BE2C (cell line): ENCODE measurements around the gene ZNF148.

Experiments used
- DNase-seq: peaks from one replicate; pipeline ENCODE4 v3.0.0-alpha.2; 2020
- H3K27me3 ChIP-seq: fragments of 250-450 bp; sonication (Bioruptor Pico); 2 replicates; pipeline ENCODE4 v1.5.1; 2020; ENCODE audit warnings: mild to moderate bottlenecking
- H3K36me3 ChIP-seq: fragments of 250-450 bp; sonication (Bioruptor Pico); 2 replicates; pipeline ENCODE4 v1.5.1; 2020; ENCODE audit warnings: mild to moderate bottlenecking
- H3K4me1 ChIP-seq: fragments of 250-450 bp; sonication (Bioruptor Pico); 2 replicates; pipeline ENCODE4 v1.5.1; 2020
- H3K4me3 ChIP-seq: 2 replicates; pipeline ENCODE4 v1.5.1; 2011; ENCODE audit warnings: low read depth, low read length
- H3K9me3 ChIP-seq: fragments of 250-450 bp; sonication (Bioruptor Pico); 2 replicates; pipeline ENCODE4 v1.5.1; 2020
- TF ChIP-seq, protein P1 (sequence below): IDR thresholded peaks from 2 replicates; pipeline ENCODE4 v1.5.1; 2012; ENCODE audit warnings: mild to moderate bottlenecking, low read depth, low read length

The ZNF148 gene

DNA sequence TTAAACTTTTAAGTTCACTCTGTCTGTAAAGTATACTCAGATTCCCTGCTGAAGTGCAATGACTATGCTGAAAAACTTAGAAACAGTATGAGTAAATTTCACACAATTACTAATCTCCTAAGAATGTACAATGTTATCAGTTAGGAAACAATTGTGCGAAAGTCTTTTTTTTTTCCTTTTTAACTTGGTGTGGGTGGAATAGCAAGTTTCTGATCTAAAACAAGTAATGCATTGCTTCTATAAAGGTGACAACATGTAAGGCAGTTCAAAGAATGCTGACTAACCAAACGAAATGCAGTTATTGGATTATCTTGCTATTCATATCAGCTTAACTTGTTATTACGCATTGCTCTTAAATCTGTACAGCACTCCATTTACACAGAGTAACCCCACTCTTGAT, 143.2 kb downstream of the ZNF148 start:
- H3K9me3 ChIP-seq, result no peaks in the 10 kb centered on the region
- H3K4me1 ChIP-seq, result no peaks in the 10 kb centered on the region
- TF ChIP-seq, protein P1, sequence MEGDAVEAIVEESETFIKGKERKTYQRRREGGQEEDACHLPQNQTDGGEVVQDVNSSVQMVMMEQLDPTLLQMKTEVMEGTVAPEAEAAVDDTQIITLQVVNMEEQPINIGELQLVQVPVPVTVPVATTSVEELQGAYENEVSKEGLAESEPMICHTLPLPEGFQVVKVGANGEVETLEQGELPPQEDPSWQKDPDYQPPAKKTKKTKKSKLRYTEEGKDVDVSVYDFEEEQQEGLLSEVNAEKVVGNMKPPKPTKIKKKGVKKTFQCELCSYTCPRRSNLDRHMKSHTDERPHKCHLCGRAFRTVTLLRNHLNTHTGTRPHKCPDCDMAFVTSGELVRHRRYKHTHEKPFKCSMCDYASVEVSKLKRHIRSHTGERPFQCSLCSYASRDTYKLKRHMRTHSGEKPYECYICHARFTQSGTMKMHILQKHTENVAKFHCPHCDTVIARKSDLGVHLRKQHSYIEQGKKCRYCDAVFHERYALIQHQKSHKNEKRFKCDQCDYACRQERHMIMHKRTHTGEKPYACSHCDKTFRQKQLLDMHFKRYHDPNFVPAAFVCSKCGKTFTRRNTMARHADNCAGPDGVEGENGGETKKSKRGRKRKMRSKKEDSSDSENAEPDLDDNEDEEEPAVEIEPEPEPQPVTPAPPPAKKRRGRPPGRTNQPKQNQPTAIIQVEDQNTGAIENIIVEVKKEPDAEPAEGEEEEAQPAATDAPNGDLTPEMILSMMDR, result no peak
- no peaks in the 10 kb centered on the region for H3K27me3 ChIP-seq
- DNase-seq, result no peak
- H3K36me3 ChIP-seq, result peaks cover 14% of the 10 kb centered on the region
- no peak overlapping the region for H3K4me3 ChIP-seq

DNA sequence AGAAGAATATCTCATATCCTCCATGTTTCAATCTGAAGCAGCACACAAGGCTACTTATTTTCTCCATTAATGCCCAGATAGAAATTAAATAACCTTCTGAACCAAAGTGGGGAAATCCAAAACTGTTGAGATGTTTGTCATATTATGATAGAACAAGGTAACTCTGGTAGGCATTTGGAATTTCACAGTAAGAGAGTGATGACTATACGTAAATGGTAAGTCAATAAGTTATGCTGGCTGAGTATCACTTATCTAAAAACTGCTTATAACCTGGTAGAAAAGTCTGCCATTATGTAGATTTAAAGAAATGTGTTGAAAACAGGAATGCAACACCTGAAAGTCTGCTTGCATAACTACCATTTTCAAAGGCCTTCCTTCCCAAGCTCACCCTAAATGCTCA, 145.4 kb downstream of the ZNF148 start:
- TF ChIP-seq, protein P1, result no peak
- Histone ChIP-seq H3K36me3 (peaks cover 14% of the 10 kb centered on the region), H3K27me3 (no peaks in the 10 kb centered on the region), H3K9me3 (no peaks in the 10 kb centered on the region), H3K4me3 (no peak overlapping the region), H3K4me1 (no peaks in the 10 kb centered on the region)
- no peak for DNase-seq

DNA sequence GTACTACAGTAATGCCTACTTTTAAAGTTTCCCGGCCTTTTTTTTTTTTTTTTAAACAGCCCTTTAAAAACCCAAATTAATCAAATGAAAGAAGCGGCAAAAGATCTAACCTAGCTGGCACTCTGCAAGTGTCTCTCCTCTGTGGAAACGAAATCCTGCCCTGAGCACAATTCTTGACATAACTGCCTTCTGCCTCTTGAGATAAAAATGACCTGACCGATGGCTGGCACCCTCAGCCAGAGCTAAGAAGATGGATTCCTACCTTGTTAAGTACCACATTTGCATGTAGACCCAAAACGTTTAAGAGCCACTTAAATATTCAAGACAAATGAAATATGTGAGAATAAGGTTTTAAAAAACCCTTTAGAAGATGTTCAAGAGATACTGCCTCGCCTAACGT, 146.0 kb downstream of the ZNF148 start:
- TF ChIP-seq, protein P1, result no peak
- no peak overlapping the region for H3K4me3 ChIP-seq
- H3K27me3 ChIP-seq, result no peaks in the 10 kb centered on the region
- H3K36me3 ChIP-seq, result peaks cover 14% of the 10 kb centered on the region
- DNase-seq, result no peak
- H3K4me1 ChIP-seq, result no peaks in the 10 kb centered on the region
- no peaks in the 10 kb centered on the region for H3K9me3 ChIP-seq

DNA sequence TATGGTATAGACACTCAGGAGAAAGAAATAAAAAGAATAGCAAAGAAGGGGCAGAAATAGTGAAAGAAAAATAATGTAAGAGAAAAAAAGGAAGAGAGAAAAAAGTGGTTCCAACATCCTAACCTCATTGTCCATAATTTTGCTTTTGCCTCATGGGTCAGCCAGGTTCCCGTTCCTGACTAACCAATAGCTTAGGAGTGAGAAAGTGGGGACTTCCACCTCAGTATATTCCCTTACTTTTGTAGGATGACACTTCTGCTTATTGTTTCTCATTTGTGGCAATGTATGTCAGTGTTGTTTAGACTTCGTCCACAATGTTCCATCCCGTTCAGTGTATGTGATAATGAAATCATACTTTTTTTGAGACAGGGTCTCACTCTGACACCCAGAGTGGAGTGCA, 153.3 kb downstream of the ZNF148 start:
- DNase-seq, result no peak
- TF ChIP-seq, protein P1, result no peak
- Histone ChIP-seq H3K36me3 (no peaks in the 10 kb centered on the region), H3K27me3 (no peaks in the 10 kb centered on the region), H3K9me3 (no peaks in the 10 kb centered on the region), H3K4me1 (no peaks in the 10 kb centered on the region), H3K4me3 (no peak overlapping the region)

DNA sequence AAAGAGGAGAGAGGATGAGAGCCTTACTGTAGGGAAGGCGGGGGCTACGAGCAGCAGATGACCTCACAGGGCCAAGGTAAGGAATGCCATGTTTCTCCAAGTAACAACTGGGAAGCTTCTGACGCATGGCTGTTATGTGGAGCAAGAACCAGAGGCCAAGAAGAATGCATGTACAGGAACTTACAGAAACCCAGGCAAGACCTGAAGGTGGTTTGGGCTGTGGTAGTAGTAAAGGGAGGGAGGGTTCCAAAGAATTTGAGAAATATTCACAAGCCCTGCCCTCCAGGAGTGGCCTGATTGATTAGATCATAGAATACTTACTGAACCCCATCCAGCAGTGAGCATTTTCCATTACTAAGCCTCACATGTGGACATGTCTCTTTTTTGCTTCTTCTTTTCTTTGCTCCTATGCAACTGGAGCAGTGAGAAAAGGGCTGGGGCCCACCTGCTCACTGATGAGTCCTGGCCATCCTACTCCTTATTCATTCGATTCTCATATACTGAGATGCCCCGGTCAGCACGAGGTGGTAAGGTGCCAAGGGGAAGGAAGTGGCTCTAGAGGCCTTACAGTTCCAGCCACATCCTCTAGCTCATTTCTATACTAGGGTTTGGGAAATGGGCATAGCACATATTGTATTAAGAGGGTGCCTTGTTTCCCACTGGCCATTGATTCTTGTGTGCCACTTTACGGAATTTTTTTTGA, 154.2 kb downstream of the ZNF148 start:
- DNase-seq, result no peak
- H3K27me3 ChIP-seq, result no peaks in the 10 kb centered on the region
- no peaks in the 10 kb centered on the region for H3K36me3 ChIP-seq
- no peak overlapping the region for H3K4me3 ChIP-seq
- H3K9me3 ChIP-seq, result no peaks in the 10 kb centered on the region
- TF ChIP-seq, protein P1, result no peak
- H3K4me1 ChIP-seq, result no peaks in the 10 kb centered on the region

DNA sequence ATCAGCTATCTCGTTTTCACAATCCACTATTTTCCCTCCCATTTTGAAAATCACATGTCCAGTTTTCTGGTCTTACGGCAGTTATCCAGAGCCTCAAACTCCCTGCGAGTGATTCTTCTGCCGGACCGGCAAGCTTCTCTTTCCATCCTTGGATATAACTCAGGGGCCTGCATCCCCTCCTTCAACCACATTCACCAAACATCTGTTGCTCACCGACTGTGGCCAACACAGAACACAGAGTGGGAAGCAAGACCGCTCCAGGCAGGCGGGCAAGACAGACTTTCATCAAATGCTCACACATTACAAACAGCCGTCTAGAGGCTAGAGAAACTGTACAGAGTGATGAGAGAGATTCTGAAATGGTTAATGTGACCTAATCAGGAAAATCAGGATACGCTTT, 154.9 kb downstream of the ZNF148 start:
- Histone ChIP-seq H3K27me3 (no peaks in the 10 kb centered on the region), H3K9me3 (no peaks in the 10 kb centered on the region), H3K4me1 (no peaks in the 10 kb centered on the region), H3K36me3 (no peaks in the 10 kb centered on the region), H3K4me3 (no peak overlapping the region)
- no peak for DNase-seq
- TF ChIP-seq, protein P1, result no peak
